ENCODE data around the gene C19orf33.

- TF ChIP-seq, protein P1, sequence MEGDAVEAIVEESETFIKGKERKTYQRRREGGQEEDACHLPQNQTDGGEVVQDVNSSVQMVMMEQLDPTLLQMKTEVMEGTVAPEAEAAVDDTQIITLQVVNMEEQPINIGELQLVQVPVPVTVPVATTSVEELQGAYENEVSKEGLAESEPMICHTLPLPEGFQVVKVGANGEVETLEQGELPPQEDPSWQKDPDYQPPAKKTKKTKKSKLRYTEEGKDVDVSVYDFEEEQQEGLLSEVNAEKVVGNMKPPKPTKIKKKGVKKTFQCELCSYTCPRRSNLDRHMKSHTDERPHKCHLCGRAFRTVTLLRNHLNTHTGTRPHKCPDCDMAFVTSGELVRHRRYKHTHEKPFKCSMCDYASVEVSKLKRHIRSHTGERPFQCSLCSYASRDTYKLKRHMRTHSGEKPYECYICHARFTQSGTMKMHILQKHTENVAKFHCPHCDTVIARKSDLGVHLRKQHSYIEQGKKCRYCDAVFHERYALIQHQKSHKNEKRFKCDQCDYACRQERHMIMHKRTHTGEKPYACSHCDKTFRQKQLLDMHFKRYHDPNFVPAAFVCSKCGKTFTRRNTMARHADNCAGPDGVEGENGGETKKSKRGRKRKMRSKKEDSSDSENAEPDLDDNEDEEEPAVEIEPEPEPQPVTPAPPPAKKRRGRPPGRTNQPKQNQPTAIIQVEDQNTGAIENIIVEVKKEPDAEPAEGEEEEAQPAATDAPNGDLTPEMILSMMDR (IDR thresholded peaks at IDR 0.05), result no peak
- TF ChIP-seq POLR2A (IDR thresholded peaks at IDR 0.05), result no peak
Observed at GRCh38 chr19:38352611-38353010, 48.6 kb downstream of the C19orf33 start.

All from thyroid gland (tissue), 4 donors.